Kidney tubule cell (primary cell): ENCODE results near the gene CDKL5.

Experiments
- DNase-seq: peaks from one replicate; pipeline ENCODE4 v3.0.0-alpha.2; 2018; ENCODE audit warnings: low spot score

CDKL5 gene

DNA sequence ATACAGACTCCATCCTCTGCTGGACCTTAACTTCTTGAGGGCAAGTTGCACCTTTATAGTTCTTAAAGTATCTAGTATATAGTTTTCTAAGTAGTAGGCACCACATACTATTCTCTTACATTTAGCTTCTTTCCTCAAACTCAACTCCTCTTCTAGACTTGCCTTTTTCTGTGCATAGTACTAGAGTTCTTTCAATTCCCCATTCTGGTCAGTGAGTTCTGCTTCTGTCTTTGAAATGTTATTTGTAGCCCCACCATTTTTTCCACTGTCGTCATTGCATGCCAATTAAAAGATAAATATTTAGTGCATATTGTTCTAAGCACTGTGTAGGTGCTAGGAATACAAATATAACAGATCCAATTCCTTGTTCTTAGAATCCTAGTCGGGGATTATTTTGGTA, 31.6 kb downstream of the CDKL5 start:
- DNase-seq, result no peak

DNA sequence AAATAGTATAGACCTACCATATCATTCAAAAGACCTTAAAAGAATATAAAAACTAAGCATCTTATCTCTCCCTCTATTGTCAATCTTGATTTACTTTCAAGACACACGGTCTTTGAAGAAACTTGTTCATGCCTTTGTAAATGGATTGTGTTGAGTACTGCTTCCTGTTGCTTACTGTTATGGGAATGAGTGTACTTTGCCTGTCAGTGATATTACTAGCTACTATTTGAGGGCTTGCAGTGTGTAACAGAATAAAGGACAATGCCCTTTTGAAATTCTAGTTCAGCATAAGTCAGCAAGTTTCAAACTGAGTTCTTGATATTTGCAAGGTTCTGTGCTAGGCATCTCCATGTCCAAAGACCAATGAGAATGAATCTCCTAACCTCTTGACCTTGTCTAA, 36.0 kb downstream of the CDKL5 start:
- no peak for DNase-seq

GRCh38 chrX:18464499-18464898, 39.1 kb downstream of the CDKL5 start:
- DNase-seq, result no peak

GRCh38 chrX:18465051-18465450, 39.6 kb downstream of the CDKL5 start:
- no peak for DNase-seq

- no peak for DNase-seq
Observed at GRCh38 chrX:18468599-18468998, 43.2 kb downstream of the CDKL5 start.

DNA sequence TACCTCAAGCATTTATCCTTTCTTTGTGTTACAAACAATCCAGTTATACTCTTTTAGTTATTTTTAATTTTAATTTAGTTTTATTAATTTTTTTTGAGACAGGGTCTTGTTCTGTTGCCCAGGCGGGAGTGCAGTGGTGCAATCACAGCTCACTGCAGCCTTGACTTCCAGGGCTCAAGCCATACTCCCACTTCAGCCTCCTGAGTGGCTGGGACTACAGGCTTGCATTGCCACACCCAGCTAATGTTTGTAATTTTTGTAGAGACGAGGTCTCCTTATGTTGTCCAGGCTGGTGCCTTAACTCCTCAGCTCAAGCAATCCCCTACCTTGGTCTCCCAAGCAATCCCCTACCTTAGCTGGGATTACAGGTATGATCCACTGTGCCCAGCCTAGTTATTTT, 45.9 kb downstream of the CDKL5 start:
- no peak for DNase-seq

GRCh38 chrX:18490806-18491555, 65.6 kb downstream of the CDKL5 start:
- no peak for DNase-seq

DNA sequence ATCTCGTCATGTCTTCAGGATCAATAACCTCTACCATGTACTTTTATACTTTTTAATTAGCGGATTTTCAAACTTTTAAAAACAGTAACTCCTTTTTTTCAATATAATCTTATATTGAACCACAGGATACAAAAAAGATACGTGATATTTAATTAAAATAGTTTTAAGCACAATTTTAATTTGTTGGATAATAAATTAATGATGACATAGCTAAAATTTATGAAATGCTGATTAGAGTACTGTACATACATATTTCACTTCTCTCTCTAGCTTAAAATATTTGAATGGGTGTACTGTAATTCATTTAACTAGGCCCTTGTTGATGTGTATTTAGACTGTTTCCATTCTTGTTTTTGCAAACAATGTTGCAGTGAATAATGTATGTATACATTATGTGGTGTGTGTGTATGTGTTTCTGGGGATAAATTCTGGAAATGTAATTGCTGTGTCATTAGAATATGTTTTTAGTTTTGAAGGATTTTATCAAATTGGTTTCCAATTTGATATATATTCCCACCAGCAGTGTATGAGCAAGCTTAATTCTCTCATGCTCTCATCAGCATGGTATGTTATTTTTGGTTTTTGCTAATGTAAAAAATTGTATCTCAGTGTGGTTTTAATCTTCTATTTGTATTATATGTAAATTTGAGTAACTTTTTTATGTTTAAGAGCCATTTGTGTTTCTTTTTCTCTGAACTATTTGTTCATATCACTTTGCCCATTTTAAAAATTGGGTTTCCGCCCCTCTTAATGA, 66.4 kb downstream of the CDKL5 start:
- no peak for DNase-seq

GRCh38 chrX:18534949-18535348, 109.5 kb downstream of the CDKL5 start:
- no peak for DNase-seq

DNA sequence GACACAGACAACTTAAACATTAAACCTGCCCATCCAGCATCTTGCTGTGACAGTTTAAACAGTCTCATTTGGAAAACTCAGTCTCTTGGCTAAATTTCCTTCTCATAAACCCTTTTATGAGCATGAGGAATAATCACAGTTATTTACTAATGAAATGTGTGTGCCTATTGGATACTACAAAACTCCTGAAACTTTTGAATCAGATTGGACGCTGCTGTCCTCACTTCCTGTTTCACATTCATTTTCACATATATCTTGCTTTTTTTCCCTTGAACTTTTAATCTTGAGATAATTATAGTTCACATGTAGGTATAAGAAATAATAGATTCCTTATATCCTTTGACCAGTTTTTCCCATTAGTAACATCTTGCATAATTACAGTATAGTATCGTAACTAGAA, 111.7 kb downstream of the CDKL5 start:
- DNase-seq, result no peak

DNA sequence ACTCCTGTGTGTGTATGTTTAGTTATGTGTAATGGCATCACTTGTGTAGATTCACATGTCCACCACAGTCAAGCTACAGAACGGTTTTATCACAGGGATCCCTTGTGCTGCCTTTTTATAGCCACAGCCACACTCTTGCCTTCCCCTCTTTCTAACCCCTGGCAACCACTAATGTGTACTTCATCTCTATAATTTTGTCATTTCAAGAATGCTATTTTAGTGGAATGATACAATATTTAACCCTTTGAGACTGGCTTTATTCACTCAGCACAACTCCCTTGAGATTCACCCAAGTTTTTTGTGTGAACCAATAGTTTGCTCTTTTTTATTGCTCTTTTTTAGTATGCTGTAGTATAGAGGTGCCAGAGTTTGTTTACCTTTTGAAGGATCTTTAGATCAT, 112.1 kb downstream of the CDKL5 start:
- no peak for DNase-seq

DNA sequence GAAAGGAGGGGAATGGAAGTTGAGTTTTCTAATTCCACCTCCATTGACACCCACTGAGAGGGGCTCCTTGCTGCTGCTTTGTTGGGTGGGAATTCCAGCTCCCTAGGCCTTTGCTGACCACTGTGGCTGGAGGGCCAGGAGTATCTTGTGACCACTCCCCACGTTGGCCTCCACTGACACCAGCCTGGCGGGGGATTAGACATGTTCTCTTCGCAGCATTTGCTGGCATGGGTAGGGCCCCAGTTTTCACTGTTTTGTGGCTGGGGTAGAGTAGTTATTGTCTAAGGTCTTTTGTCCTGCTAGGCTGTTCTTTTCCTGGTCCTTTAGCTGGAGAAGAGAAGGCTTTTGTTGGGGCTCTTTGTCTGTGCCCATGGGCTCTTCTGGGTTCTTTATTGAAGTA, 116.7 kb downstream of the CDKL5 start:
- DNase-seq, result no peak

DNA sequence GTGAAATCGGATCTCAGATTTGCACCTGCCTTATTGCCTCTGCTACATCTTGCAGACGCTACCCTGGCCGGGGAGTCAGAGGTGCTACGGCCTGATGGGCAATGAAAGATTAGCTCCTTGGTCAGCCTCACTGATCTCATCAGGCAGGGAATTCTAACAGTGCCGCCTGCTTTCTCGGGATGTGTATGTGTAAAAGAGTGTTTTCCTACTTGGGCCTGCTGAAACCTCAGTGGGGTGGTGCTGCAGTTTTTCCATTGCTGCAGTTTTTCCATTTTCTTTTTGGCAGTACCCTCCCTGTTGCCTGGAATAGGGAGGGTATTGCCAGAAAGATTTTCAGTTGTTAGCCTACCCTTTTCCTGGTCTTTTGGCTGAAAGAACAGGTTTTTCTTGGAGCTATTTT, 117.5 kb downstream of the CDKL5 start:
- no peak for DNase-seq

- DNase-seq, result no peak
Observed at GRCh38 chrX:18543738-18544137, 118.3 kb downstream of the CDKL5 start.

DNA sequence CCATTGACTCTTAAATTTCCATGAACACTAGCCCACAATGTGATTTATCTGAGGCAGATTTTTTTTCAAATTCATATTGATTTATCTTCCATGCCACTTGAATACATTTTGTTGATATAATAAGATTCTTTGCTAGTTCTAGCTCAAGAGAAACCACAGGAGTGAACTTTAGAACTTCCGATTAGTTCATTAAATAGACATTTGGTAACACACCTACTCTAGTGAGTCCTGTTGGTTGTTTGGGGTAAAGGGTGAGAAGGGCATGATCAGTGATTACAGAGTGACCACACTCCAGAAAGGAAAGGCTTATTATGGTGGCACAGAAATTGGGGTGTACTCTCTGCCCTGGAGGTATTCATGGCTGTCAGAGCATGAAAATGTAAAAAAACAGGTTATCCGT, 120.4 kb downstream of the CDKL5 start:
- no peak for DNase-seq

GRCh38 chrX:18548996-18549395, 123.6 kb downstream of the CDKL5 start:
- DNase-seq, result peak; percentile 7

GRCh38 chrX:18549643-18550042, 124.2 kb downstream of the CDKL5 start:
- peak; percentile 59 for DNase-seq

DNA sequence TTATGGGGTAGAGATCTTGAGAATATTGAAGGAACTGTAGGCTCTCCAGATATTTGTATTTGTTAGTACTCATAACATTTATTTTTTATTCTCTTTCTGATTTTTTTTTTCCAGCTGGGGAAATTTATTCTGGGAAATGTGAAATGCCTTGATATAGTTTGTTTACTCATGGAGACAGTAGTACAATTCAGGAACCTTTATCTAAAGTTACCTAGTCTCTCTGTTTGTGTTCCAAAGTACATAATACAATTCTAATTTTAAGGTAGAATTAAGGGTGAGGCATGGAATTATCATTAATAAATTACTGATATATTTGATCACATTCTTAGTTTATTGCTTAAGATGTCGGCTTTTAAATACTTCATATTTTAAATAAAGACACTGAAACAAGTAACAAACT, 132.5 kb downstream of the CDKL5 start:
- DNase-seq, result no peak

- DNase-seq, result no peak
Observed at GRCh38 chrX:18558799-18559198, 133.4 kb downstream of the CDKL5 start.

DNA sequence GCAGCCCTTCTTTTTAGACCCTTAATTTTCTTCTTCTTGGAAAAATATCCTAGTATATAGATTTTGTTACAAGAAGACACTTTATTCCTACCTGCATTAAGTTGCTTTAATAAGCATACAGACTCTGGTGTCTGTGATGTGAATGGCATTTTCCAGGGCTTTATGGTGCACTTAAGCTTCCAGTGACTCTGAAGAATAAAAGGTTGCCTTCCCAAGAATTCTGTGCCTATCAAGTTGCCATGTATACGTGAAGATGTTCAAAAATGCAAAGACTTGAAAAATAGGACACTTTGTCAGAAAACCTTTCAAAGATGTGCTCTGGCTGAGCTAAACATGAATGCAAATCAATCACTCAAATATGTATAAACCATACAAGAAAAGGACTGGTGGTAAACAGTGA, 135.6 kb downstream of the CDKL5 start:
- no peak for DNase-seq

DNA sequence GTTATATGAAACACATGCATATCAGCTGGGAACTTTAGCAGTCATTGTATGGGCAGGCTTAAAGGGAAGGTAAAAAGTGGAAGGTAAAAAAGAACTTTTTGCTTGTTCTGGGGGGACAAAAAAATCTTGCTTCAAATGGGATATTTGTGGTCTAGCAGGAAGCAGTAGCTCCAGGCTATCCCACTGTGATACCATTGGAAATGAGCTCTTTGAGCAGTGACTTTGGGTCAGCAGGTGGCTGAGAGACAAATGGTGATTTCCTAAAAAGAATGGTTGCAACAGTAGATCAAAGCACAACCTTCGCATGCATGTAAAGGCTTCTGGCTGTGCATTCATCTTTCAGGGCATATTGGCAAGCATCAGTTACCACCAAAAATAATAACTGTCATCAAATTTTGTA, 140.3 kb downstream of the CDKL5 start:
- no peak for DNase-seq

GRCh38 chrX:18566748-18567147, 141.3 kb downstream of the CDKL5 start:
- no peak for DNase-seq

- DNase-seq, result no peak
Observed at GRCh38 chrX:18573556-18573955, 148.1 kb downstream of the CDKL5 start.

- DNase-seq, result peak; percentile 17
Observed at GRCh38 chrX:18574591-18574990, 149.2 kb downstream of the CDKL5 start.
